ENCODE results near the gene XPO1. TPM values are rescaled to one million over a fixed set of nuclear protein-coding genes. Genes with fewer than 3 reads are reported as not detected.

The XPO1 gene
- total RNA-seq, 1 experiment from 2014 or later: 189 TPM

GRCh38 chr2:61581716-61582115, 43.6 kb upstream of the XPO1 start:
- TF ChIP-seq REST (IDR thresholded peaks at IDR 0.05; ENCODE audit: insufficient read depth in 1 of 2, low read depth in 2 of 2, low read length in 1 of 2) (no peak), TCF7L2 (IDR thresholded peaks at IDR 0.05; ENCODE audit: low read depth, low read length) (no peak), SIN3A (IDR thresholded peaks at IDR 0.05; ENCODE audit: borderline replicate concordance, insufficient read depth, low read depth, low read length) (no peak), CTCF (IDR thresholded peaks at IDR 0.05) (no peak), POLR2AphosphoS5 (IDR thresholded peaks at IDR 0.05; ENCODE audit: low read depth, low read length) (no peak)
- H3K4me1 ChIP-seq (ENCODE audit: control insufficient read depth, insufficient read depth, low read length): no peaks in the 10 kb centered on the region
- intact Hi-C loops (cut with micrococcal nuclease; ENCODE audit: unreplicated experiment): no loop called here
- no peaks in the 10 kb centered on the region for H3K9me3 ChIP-seq (ENCODE audit: control insufficient read depth, insufficient read depth, low read depth, low read length)
- in situ Hi-C loops (cut with HindIII; ENCODE audit: low pct_unique_long_range_greater_than_20kb, low sequenced_read_pairs): no loop called here
- CTCF ChIA-PET: no interaction called here
- DNase-seq (ENCODE audit: low read depth, low spot score): no peak
- H3K36me3 ChIP-seq (ENCODE audit: control insufficient read depth, insufficient read depth, low read length): no peaks in the 10 kb centered on the region
- POLR2A ChIA-PET: no interaction called here
- H3K27me3 ChIP-seq (ENCODE audit: control insufficient read depth, insufficient read depth, low read length): no peaks in the 10 kb centered on the region
- no TSS peak for BruUV-seq (replicated peaks)
- H3K4me3 ChIP-seq (ENCODE audit: low read depth in 2 of 2, low read length in 2 of 2): no peak overlapping the region
- ATAC-seq: no peak
- H3K27ac ChIP-seq (ENCODE audit: low read length): no peak overlapping the region

- ChIA-PET POLR2A (interaction anchor here (0.6 kb wide), 1 partner anchor 31 kb away, joined by 3 read pairs; no protein-coding TSS in a partner anchor), CTCF (no interaction called here)
- no peak for TF ChIP-seq CTCF (IDR thresholded peaks at IDR 0.05)
- TF ChIP-seq SIN3A (IDR thresholded peaks at IDR 0.05; ENCODE audit: borderline replicate concordance, insufficient read depth, low read depth, low read length): no peak
- no peak for TF ChIP-seq REST (IDR thresholded peaks at IDR 0.05; ENCODE audit: insufficient read depth in 1 of 2, low read depth in 2 of 2, low read length in 1 of 2)
- TF ChIP-seq POLR2AphosphoS5 (IDR thresholded peaks at IDR 0.05; ENCODE audit: low read depth, low read length): no peak
- no peak for TF ChIP-seq TCF7L2 (IDR thresholded peaks at IDR 0.05; ENCODE audit: low read depth, low read length)
- Histone ChIP-seq H3K27ac (ENCODE audit: low read length) (no peak overlapping the region), H3K27me3 (ENCODE audit: control insufficient read depth, insufficient read depth, low read length) (no peaks in the 10 kb centered on the region), H3K4me1 (ENCODE audit: control insufficient read depth, insufficient read depth, low read length) (no peaks in the 10 kb centered on the region), H3K4me3 (ENCODE audit: low read depth in 2 of 2, low read length in 2 of 2) (no peak overlapping the region), H3K9me3 (ENCODE audit: control insufficient read depth, insufficient read depth, low read depth, low read length) (no peaks in the 10 kb centered on the region), H3K36me3 (ENCODE audit: control insufficient read depth, insufficient read depth, low read length) (no peaks in the 10 kb centered on the region)
- no peak for DNase-seq (ENCODE audit: low read depth, low spot score)
- in situ Hi-C loops (cut with HindIII; ENCODE audit: low pct_unique_long_range_greater_than_20kb, low sequenced_read_pairs) (no loop called here), intact Hi-C loops (cut with micrococcal nuclease; ENCODE audit: unreplicated experiment) (no loop called here)
- BruUV-seq (replicated peaks): no TSS peak
- ATAC-seq: no peak
Observed at GRCh38 chr2:61575447-61575859, 37.3 kb upstream of the XPO1 start.
